SKM-1 (cell line): ENCODE data around the gene LRP10.
"Not testable (repeated sequence)": the region's sequence is repeated elsewhere in the genome, so short reads cannot be mapped to it uniquely, and the experiment has no call there.

Experiments used
- DNase-seq: peaks from one replicate; lab custom pipeline; 2025; ENCODE audit not compliant: unreplicated experiment; lab: John Stamatoyannopoulos, UW

The LRP10 gene

GRCh38 chr14:22871224-22872032 is at the start of gene LRP10:
LRP10 (plus strand) TSS chr14:22871740; CDS start chr14:22872304, 564 bp downstream.
- peak; percentile 54 for DNase-seq

GRCh38 chr14:22822016-22822570 is 49.4 kb upstream of the LRP10 start:
- DNase-seq: no peak

GRCh38 chr14:22822571-22823098 is 48.9 kb upstream of the LRP10 start:
- DNase-seq: peak; percentile 6

- DNase-seq: no peak
Observed at GRCh38 chr14:22824711-22825359, 46.7 kb upstream of the LRP10 start.

- not testable (repeated sequence) for DNase-seq
Observed at GRCh38 chr14:22829076-22829660, 42.4 kb upstream of the LRP10 start.

- DNase-seq: peak; percentile 45
Observed at GRCh38 chr14:22829661-22830442, 41.7 kb upstream of the LRP10 start, which contains the start of gene MRPL52. MRPL52 (plus strand) TSS chr14:22829887; CDS start chr14:22829913, 26 bp downstream.

GRCh38 chr14:22830443-22831010 is 41.0 kb upstream of the LRP10 start:
- DNase-seq: no peak

GRCh38 chr14:22835505-22835904 is 36.0 kb upstream of the LRP10 start:
- DNase-seq: no peak

- DNase-seq: no peak
Observed at GRCh38 chr14:22836301-22837113, 35.0 kb upstream of the LRP10 start, which contains the start of gene MMP14. MMP14 (plus strand) TSS chr14:22836585; CDS start chr14:22836818, 233 bp downstream.

GRCh38 chr14:22837114-22837749 is 34.3 kb upstream of the LRP10 start:
- no peak for DNase-seq

- DNase-seq: no peak
Observed at GRCh38 chr14:22837750-22838538, 33.6 kb upstream of the LRP10 start.

GRCh38 chr14:22838631-22839041 is 32.9 kb upstream of the LRP10 start:
- DNase-seq: peak; percentile 12

GRCh38 chr14:22839159-22839779 is 32.3 kb upstream of the LRP10 start:
- no peak for DNase-seq

GRCh38 chr14:22841311-22841710 is 30.2 kb upstream of the LRP10 start:
- no peak for DNase-seq

- DNase-seq: no peak
Observed at GRCh38 chr14:22841769-22842168, 29.8 kb upstream of the LRP10 start.

- DNase-seq: no peak
Observed at GRCh38 chr14:22842211-22843122, 29.1 kb upstream of the LRP10 start.
